ENCODE measurements around the gene CLSTN3.

DNA sequence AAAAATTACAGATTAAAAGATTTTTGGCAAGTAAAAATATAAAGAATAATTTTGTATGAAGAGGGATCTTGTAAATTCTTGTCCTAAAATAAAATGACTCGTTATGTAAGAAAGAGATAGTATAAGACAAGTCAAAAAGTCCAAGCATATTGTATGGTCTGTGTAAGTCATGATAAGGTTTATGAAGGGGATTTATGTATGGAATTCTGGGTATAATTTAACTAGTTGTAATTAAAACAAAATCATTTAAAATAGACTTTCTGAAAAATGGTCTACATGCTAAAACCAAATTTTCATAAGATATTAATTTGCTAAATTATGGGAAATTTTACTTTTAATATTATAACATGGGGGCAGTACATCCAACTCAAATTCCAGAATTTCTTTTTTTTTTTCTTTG is 41.7 kb downstream of the CLSTN3 start:
- no peak for TF ChIP-seq POLR2A (IDR thresholded peaks at IDR 0.05)
- TF ChIP-seq, protein P1, sequence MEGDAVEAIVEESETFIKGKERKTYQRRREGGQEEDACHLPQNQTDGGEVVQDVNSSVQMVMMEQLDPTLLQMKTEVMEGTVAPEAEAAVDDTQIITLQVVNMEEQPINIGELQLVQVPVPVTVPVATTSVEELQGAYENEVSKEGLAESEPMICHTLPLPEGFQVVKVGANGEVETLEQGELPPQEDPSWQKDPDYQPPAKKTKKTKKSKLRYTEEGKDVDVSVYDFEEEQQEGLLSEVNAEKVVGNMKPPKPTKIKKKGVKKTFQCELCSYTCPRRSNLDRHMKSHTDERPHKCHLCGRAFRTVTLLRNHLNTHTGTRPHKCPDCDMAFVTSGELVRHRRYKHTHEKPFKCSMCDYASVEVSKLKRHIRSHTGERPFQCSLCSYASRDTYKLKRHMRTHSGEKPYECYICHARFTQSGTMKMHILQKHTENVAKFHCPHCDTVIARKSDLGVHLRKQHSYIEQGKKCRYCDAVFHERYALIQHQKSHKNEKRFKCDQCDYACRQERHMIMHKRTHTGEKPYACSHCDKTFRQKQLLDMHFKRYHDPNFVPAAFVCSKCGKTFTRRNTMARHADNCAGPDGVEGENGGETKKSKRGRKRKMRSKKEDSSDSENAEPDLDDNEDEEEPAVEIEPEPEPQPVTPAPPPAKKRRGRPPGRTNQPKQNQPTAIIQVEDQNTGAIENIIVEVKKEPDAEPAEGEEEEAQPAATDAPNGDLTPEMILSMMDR (IDR thresholded peaks at IDR 0.05) = no peak
